HG03196 (cell line): ENCODE results near the gene ANGEL2.
A peak's percentile ranks its signal among the peaks of the same experiment; 100 is the strongest.
"Not testable (repeated sequence)": the region's sequence is repeated elsewhere in the genome, so short reads cannot be mapped to it uniquely, and the experiment has no call there.

Experiments
- ATAC-seq: cut with Tn5 transposase; IDR thresholded peaks from one replicate; pipeline ENCODE4 v1.9.1; 2021; ENCODE audit not compliant: unreplicated experiment

The ANGEL2 gene

DNA sequence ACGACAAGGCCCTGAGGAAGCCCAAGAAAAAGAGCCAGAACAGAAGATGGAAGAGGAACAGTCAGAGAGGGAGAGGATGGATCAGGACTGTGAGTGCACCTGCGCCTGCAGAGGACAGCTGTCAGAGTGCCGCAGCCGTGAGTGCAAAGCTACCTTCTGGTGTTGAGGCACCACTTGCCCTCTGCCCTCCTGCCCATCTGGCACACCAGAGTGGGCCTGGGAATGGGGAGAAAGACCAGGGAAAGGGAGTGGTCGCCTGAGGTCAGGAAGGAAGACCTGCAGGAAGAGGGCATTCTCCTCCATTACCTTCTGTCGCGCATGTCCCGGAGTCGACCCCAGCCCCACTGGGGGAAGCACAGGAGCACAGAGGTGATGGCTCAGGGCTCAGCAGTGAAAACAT lies 39.1 kb downstream of the ANGEL2 start:
- ATAC-seq: no peak

DNA sequence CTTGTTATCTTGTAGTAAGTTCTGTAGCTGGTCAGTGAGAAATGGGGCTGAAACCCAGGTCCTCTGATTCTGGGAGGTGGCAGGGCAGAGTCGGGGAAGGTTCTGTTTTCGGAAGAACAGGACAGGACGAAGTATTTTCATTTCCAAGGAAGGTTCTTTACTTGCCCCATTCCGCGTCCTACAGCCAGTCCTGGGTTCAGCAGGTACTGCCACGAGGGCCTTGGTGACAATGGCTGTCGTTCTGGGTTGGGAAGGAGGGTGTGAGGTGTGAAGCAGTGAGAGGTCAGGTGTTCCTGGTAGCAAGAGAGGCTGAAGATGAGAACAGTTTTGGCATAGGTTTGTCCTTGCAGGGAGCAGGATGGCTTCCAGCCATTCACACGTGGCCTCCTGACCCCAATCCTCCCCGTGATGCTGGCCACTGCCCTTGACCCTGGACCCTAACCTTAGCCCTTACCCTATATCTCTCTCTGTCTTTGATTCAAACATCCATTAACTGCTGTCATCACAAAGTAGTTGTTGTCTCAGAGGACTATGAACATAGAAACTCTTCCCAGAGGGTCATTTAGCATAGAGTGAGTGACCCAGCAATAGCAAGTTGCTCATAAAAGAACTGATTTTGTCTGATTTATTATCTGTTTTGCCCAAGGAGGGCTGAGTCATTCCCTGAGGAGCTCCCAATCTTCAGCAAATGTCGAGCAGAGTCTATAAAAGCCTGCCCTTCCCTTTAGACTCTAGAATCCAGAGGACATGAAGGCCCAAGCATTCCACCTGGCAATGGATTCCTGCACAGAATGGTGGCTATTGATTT lies 40.4 kb downstream of the ANGEL2 start:
- ATAC-seq: no peak

DNA sequence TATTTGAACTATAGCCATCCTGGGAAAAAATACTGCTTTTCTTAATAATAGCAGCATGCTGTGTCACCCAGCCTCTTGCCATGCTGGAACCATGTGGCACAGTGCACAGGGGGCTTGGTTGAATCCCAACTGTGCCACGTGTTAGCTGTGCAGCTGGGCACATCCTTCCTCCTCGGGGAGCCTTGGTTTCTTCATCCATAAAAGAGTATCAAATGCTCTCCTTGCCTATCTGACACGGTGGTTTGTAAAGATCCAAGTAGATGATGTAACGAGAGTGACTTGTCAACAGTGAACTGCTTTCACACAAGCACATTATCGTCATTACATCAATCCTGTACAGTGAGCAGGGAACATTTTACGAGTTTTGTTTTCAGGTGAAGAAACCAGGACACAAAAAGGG lies 41.0 kb downstream of the ANGEL2 start:
- no peak for ATAC-seq

DNA sequence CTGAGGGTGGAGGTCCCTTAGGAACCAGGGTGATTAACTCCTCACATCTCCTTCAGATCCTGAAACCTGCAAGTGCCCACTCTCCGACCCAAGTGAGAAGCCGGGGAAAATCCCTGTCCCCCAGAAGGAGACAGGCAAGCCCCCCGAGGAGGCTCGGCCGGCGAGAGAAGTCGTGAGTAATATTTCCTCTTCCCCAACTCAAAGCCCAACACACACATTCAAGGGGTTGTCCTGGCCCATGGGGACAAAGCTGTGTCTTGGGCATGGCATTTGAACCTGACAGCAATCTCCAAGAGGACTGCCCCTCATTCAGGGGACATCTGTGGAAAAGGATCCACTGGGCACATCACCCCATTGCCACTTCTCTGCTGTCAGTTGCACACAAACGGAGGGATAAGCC lies 41.8 kb downstream of the ANGEL2 start:
- ATAC-seq: no peak

DNA sequence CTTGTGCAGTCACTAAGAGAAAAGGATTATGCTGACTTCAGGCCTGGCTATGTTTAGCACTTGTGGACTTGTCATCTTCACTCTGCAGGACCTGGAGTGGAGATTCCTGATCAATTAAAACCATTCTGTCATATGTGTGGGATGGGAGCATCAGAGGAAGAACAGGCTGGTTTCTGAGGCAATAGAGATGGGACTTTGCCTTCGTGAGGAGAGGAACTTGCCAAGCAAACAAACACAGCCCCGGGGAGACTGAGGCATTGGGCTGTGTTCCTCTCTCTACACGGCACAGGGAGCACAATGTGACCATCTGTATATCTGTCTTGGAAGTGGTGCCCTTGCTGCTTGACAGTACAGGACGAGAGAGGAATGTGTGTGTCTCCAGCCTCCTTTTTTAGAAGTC lies 42.2 kb downstream of the ANGEL2 start:
- ATAC-seq: no peak

DNA sequence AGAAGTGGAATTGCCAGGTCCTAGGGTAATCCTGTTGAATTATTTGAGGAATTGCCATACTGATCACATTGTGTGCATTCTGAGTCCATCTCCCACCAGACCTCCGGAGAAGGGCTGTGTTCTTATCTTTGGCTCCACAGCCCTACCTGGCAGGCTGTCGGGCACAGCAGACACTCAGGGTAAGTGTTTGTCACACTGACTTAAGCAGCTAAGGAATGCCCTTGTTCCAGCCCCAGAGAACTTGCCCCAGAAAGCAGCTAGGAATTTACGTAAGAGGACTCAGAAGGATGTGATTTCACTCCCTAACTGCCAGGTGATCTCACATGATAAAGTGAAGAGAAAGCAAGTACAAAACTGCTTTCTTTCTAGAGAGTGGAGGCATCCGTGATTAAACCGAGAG lies 44.4 kb downstream of the ANGEL2 start:
- no peak for ATAC-seq

DNA sequence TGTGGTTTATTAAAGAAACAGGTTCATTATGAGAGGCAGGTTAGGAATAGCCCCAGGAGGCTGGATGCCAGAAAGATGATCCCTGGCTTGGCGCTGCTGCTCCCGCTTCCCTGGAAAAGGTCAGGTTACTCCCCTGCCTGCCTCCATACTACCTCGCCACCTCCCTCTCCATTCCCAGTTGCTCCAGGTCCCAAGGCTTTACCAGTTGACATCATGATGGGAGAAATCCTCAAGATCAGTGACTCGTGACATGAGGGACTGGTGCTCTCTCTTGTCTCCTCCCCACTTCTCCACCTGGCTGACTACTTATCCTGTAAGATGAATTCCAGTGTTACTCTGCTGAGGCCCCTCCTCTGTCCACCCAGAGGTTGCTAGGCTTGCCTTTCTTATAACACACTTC lies 45.6 kb downstream of the ANGEL2 start:
- no peak for ATAC-seq

DNA sequence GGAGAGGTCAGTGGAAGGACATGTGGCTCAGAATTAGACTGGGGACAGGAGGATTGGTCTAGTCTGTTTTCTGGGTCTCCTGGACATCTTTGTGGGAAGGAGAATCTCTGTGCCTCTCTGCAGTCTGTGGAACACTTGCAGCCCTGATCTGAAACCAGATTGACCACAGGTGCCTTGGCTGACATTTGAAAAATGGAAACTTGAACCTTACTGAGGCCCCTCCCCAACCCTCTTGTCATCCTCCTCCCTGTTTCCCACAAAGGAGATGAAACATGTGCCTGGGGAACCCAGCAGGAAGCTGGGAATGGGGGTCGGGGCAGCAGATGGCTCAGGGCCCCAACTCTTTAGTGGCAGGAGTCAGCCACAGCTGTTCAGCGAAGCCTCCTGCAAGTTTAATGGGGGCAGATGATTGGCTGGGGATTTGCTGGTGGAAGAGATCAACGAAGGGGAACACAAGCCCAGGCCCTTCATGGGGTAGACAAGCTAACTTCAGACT lies 47.3 kb downstream of the ANGEL2 start:
- no peak for ATAC-seq

DNA sequence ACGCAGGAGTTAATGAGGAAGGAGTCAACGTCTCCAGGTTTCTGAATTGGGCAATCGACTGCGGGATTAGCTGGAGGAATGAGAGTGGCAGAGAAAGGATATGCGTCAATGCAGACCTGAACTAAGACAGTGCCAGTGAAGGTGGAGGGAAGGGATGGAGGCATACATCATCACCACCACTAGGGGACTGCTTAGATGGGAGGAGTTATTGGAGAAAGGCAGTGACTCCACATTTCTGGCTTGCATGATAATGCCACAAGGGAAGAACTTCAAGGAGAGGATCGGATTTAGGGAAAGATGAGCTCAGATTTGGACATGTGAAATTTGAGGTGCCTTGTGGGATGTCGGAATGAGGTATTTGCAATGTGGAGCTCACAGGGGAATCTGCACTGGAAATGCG lies 47.9 kb downstream of the ANGEL2 start:
- ATAC-seq: no peak

DNA sequence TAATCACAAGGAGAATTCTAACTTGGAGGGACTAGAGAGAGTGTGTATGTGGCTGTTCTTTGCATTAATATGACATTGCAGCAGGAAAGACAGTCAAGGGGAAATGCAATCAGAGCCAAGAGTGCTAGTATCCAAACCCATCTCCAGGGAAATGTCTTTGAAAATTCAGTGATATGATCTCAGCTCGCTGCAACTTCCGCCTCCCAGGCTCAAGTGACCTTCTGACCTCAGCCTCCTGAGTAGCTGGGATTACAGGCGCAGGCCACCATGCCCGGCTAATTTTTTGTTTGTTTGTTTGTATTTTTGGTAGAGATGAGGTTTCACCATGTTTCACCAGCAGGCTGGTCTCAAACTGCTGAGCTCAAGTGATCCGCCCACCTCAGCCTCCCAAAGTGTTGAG lies 49.1 kb downstream of the ANGEL2 start:
- no peak for ATAC-seq

DNA sequence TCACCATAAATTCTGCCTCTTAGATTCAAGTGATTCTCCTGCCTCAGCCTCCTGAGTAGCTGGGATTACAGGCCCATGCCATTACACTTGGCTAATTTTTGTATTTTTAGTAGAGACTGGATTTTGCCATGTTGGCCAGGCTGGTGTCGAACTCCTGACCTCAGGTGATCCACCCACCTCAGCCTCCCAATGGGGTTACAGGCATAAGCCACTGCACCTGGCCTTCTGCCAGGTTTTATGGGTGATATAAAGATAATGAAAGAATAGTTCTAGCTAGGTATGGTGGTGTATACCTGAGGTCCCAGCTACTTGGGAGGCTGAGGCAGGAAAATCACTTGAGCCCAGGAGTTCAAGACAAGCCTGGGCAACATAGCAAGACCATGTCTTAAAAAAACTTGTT lies 50.7 kb downstream of the ANGEL2 start:
- ATAC-seq: not testable (repeated sequence)

DNA sequence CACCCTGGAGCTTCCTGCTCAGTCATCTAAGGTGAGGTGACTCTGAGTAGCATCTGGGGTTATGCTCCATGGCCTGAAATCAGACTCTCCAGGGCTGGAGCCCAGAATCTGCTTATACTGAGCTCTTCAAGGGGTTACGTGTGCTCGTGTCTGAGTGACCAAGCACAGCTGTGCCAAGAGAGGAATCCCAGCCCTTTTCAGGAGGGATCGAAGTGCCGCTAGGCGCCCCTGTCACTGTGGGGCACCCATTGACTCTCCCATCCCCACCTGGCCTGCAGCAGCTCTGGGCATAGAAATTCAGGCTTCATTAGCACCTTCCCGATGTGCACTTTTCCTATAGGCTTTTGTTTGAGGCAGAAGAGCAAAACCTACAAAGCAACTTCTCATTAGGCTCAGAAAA lies 51.6 kb downstream of the ANGEL2 start:
- no peak for ATAC-seq

DNA sequence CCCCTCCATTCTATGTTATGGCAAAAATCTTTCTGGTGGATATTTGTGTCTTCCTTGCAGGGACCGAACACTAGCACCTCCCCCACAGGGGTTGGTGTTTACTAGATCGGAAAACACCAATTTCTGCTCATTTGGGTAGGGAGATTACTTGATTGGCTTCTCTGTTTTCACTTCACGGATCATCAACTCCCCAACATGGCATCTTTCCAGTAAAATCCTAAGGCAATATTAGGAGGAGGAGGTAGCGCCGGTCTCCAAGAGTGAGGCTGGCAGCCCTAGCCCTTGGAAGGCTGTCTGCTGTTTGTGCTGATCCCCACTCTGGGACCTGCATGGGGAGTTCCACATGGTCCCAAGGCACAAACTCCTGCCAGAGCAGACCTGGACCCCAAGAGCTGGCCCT lies 53.2 kb downstream of the ANGEL2 start:
- ATAC-seq: no peak

DNA sequence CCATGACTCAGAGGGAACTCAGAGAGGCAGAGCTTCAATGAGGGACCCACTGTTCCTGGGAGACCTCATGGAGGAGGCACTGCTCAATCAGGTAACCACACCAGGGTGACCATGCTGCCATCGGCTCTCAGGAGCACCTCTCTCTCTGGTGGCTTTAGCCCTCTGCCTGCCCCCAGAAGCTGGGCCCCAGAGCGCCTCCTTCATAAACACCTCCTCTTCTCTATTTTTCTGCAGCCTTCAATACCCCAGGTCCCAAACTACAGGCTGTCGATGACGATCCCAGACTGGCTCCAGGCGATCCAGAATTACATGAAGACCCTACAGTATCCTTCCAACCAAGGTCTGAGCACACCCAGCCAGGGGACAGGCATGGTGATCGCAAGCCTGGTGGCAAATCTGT lies 54.7 kb downstream of the ANGEL2 start:
- ATAC-seq: no peak

DNA sequence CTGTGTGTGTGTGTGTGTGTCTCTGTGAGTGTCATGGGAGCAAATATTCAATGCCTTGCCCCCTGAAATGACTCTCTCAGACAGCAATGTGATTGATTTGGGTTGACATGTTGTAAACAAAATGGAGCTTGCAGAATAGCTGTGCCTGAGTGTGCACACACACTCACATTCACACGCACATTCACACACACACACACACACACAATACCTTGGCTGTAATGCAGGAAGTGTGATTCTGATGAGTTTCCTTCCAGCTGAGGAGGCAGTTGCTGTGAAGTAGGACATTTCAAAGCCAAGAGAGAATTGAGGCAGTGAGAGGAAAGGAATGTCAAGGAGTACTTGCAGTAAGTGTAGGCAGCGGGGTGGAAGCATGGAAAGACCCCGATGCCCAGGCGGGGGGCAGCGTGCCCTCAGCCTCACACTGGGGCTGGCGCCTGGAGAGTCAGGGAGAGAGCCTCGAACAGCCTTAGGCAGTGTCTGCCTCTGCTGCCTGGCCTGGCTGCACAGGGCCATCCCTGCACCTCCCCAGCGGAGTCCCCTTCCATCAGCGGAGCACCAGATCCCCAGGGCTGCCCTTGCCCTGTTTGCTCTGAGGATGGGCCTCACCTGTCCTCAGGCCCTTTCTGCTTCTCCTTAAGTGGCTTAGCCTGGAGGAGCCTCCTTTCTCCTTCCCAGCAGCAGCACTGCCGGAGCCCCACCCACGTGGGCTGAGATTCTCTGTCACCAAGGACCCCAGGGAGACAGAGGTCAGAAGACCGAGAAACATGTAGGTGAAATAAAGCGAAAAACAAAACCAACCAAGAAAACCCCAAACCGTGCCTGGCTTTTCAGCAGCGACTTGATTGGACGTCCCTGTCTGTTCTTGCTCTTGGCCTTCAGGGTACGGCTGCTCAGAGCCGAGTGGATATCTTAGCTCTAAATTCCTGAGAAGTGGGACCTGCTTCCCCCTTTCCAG lies 56.1 kb downstream of the ANGEL2 start:
- peak; percentile 69 for ATAC-seq

DNA sequence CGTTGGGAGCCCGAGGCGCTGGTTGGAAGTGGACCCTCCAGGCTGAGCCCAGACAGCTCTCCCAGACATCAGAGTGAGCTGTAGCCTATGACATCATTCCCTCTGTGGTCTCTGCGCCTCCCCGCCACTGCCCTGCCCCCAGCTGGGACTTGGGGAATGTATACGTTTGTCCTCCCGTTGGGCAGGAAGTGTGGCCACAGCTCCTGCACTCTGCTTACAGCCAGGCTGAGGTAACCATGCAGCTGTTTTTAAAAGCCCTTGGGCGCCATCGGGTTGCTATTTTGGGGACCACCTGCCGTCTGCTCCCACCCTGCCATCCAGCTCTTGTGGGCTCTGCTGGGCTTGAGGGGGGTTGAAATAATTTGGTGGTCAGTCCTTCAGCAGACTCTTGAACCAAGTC lies 57.5 kb downstream of the ANGEL2 start:
- ATAC-seq: peak; percentile 31

DNA sequence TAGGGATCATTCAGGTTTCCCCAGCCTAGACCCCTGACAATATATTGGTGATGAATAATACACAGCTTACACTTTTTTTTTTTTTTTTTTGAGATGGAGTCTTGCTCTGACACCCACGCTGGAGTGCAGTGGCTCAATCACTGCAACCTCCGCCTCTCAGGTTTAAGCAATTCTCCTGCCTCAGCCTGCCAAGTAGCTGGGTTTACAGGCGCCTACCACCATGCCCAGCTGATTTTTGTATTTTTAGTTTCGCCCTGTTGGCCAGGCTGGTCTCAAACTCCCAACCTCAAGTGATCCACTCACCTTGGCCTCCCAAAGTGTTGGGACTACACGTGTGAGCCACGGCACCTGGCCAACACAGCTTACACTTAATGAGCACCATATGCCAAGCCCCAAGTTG lies 58.1 kb downstream of the ANGEL2 start:
- no peak for ATAC-seq

DNA sequence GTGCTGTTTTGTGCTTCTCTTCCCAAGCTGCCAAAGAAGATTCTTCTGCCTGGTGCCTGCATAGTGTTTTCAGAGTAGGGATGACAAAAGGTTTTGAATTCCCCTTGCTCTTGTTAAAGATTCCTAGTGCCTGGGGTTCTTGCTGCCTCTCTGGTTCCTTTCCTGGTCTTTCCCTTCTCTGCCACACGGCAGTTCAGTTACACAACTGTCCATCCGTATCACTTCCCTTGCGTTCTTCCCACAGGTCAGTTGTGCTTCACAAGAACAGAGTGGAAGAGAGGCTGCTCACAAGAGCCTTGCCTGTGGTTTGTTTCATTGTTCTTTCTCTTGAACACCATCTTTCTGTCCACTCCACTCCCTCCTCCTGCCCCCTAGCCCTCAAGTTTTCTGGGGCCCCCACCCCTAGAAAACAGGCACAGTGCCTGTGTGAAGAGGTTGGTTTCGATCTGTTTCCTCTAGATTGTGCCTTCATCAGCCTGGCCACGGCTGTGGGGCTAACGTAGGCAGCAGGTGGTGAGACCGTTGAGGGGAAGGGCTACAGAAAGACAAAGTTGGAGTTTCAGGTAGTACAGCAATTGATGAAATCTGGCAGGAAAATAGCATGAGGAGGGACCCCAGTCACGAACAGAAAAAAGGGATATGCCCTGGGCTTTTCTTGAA lies 59.6 kb downstream of the ANGEL2 start:
- no peak for ATAC-seq

DNA sequence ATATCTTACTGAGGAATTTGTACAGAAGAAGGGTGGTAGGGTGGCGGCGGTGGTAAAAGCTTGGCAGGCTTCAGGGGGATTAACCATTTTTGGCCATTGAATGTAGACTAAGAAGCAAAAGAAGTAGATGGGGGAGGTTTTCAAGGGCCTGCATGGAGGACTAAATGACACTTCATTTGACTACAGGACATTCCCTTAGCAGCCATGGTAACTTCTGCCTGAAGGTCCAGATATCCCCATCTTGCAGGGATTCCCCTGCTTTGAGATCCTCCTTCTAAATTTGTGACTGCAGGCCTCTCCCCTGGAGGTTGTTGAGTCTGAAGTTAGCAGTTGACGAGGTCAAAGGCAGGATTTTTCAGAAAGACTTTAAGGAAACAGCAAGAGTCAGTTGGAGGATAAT lies 60.6 kb downstream of the ANGEL2 start:
- no peak for ATAC-seq

DNA sequence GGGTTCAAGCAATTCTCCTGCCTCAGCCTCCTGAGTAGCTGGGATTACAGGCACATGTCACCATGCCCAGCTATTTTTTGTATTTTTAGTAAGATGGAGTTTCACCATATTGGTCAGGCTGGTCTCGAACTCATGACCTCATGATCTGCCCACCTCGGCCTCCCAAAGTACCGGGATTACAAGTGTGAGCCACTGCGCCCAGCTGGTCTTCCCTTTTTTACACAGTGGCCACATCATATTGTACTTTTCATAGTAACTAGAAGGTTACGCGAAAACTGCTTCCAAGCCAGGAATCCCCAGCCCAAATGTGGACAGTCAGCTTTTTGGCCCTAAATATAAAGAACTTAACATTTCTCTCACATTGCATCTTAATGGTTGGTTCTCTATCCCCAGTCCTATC lies 61.2 kb downstream of the ANGEL2 start:
- ATAC-seq: no peak

DNA sequence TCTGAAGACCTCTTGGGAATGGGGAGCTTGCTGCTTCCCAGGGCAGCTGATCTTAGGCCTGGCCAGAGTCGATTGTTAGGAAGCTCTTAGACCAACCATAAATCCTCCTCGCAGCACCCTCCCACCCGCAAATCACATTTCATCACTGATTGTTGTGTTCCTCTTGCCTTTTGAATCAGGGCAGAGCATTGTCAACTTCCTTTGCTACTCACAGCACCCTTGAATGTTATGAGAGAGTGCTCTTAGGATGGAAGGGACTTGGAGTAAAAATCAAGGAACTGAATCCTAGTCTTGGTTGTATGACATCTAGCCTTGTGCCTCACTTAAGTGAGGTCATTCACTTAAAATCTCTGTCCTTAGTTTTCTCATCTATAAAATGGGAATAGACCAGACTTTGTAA lies 62.3 kb downstream of the ANGEL2 start:
- ATAC-seq: no peak

DNA sequence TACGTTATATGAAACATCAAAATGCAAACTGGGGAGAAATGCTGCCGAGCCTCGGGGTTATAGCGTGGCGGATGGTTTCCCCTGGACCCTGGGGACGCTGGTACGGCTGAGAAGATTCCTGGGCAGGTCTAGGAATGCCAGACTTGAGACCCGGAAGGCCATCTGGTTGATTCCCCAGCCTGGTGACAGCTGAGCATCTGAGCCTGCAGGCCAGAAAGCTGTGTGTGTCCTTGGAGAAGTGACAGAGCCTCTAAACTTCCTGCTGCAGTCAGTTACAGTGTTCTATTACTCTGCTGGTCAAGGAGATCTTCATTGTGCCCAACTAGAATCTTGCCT lies 63.1 kb downstream of the ANGEL2 start:
- no peak for ATAC-seq
